HEK293 (cell line): ENCODE measurements around the gene SIN3A.

Source experiments
- CTCF ChIA-PET: fragments of 350-600 bp; formaldehyde crosslinking; extraction: SDS; loops from one replicate; lab custom pipeline; 2021; ENCODE audit warnings: antibody characterized with exemption; lab: Yijun Ruan, JAX
- POLR2A ChIA-PET: fragments of 300-600 bp; formaldehyde crosslinking; extraction: SDS; loops from one replicate; lab custom pipeline; 2020; ENCODE audit warnings: antibody characterized with exemption, inconsistent platforms; lab: Yijun Ruan, JAX
- H3K27ac ChIP-seq: fragments of 200-500 bp; sonication (Bioruptor generic); 2 replicates; pipeline ENCODE4 v1.5.1; 2014; ENCODE audit warnings: low read depth, low read length, control low read depth, inconsistent platforms; ENCODE audit errors: extremely low read depth
- H3K36me3 ChIP-seq, 2 experiments: fragments of 200-500 bp in 1 of 2; sonication (Bioruptor generic) in 1 of 2; 1 replicate in 1 of 2; 2 replicates in 1 of 2; pipeline ENCODE4 v1.5.1; 2014 to 2017; ENCODE audit warnings: inconsistent platforms in 2 of 2, low read length in 2 of 2; ENCODE audit not compliant: control insufficient read depth in 2 of 2, insufficient read depth in 1 of 2
- H3K4me1 ChIP-seq: fragments of 200-500 bp; sonication (Bioruptor generic); 2 replicates; pipeline ENCODE4 v1.5.1; 2014; ENCODE audit warnings: mild to moderate bottlenecking, low read length, inconsistent platforms; ENCODE audit not compliant: control insufficient read depth, insufficient read depth
- H3K4me3 ChIP-seq: 2 replicates; pipeline ENCODE4 v1.5.1; 2011; ENCODE audit warnings: low read depth, mild to moderate bottlenecking, control low read depth, low read length, moderate library complexity
- H3K9me3 ChIP-seq: fragments of 200-500 bp; sonication (Bioruptor generic); 2 replicates; pipeline ENCODE4 v1.5.1; 2014; ENCODE audit warnings: low read depth, low read length, inconsistent platforms; ENCODE audit not compliant: control insufficient read depth, insufficient read depth
- HOXC10 ChIP-seq: sonication (generic); formaldehyde crosslinking; IDR thresholded peaks from 2 replicates; pipeline ENCODE4 v1.8.1; 2023; ENCODE audit warnings: mild to moderate bottlenecking, missing genetic modification reagents
- IKZF3 ChIP-seq: fragments of 450-650 bp; IDR thresholded peaks from 2 replicates; pipeline ENCODE4 v1.5.0; 2018; ENCODE audit warnings: missing biosample characterization, mild to moderate bottlenecking, missing genetic modification characterization, moderate library complexity
- KLF10 ChIP-seq: fragments of 450-650 bp; IDR thresholded peaks from 2 replicates; pipeline ENCODE4 v1.5.1; 2018; ENCODE audit warnings: missing biosample characterization, mild to moderate bottlenecking, missing genetic modification characterization
- MYNN ChIP-seq: fragments of 450-650 bp; formaldehyde crosslinking; IDR thresholded peaks from 2 replicates; pipeline ENCODE4 v1.5.1; 2016; ENCODE audit warnings: missing biosample characterization, missing genetic modification characterization, borderline replicate concordance
- SCRT2 ChIP-seq: fragments of 450-650 bp; formaldehyde crosslinking; IDR thresholded peaks from 2 replicates; pipeline ENCODE4 v1.5.1; 2016; ENCODE audit warnings: missing biosample characterization, missing genetic modification characterization
- ZNF132 ChIP-seq: fragments of 450-650 bp; formaldehyde crosslinking; IDR thresholded peaks from 2 replicates; pipeline ENCODE4 v1.5.1; 2017; ENCODE audit warnings: missing biosample characterization, missing genetic modification characterization, borderline replicate concordance
- ZNF174 ChIP-seq: fragments of 450-650 bp; formaldehyde crosslinking; IDR thresholded peaks from 2 replicates; pipeline ENCODE4 v1.5.0; 2017; ENCODE audit warnings: missing biosample characterization, mild to moderate bottlenecking, missing genetic modification characterization
- ZNF202 ChIP-seq: fragments of 450-650 bp; formaldehyde crosslinking; IDR thresholded peaks from 2 replicates; pipeline ENCODE4 v1.5.1; 2016; ENCODE audit warnings: missing biosample characterization, missing genetic modification characterization, borderline replicate concordance
- ZNF26 ChIP-seq: fragments of 450-650 bp; formaldehyde crosslinking; IDR thresholded peaks from 2 replicates; pipeline ENCODE4 v1.5.1; 2016; ENCODE audit warnings: missing biosample characterization, missing genetic modification characterization
- ZNF404 ChIP-seq: fragments of 450-650 bp; formaldehyde crosslinking; IDR thresholded peaks from 2 replicates; pipeline ENCODE4 v1.5.1; 2017; ENCODE audit warnings: missing biosample characterization, missing genetic modification characterization
- ZNF48 ChIP-seq: fragments of 450-650 bp; formaldehyde crosslinking; IDR thresholded peaks from 2 replicates; pipeline ENCODE4 v1.5.1; 2016; ENCODE audit warnings: missing biosample characterization, missing genetic modification characterization
- ZNF623 ChIP-seq: fragments of 450-650 bp; formaldehyde crosslinking; IDR thresholded peaks from 2 replicates; pipeline ENCODE4 v1.5.1; 2016; ENCODE audit warnings: missing biosample characterization, missing genetic modification characterization
- ZNF624 ChIP-seq: fragments of 450-650 bp; formaldehyde crosslinking; IDR thresholded peaks from 2 replicates; pipeline ENCODE4 v1.5.1; 2017; ENCODE audit warnings: missing biosample characterization, missing genetic modification characterization
- ZNF670 ChIP-seq: fragments of 450-650 bp; formaldehyde crosslinking; IDR thresholded peaks from 2 replicates; pipeline ENCODE4 v1.5.1; 2016; ENCODE audit warnings: missing biosample characterization, missing genetic modification characterization, low read depth
- ZNF704 ChIP-seq: fragments of 450-650 bp; formaldehyde crosslinking; IDR thresholded peaks from 2 replicates; pipeline ENCODE4 v1.5.1; 2016; ENCODE audit warnings: missing biosample characterization, missing genetic modification characterization
- ZSCAN4 ChIP-seq: fragments of 450-650 bp; formaldehyde crosslinking; IDR thresholded peaks from 2 replicates; pipeline ENCODE4 v1.5.1; 2017; ENCODE audit warnings: missing biosample characterization, missing genetic modification characterization
- TF ChIP-seq, protein P1 (sequence below): fragments of 450-650 bp; formaldehyde crosslinking; IDR thresholded peaks from 2 replicates; pipeline ENCODE4 v1.5.1; 2017; ENCODE audit warnings: missing biosample characterization, mild to moderate bottlenecking, missing genetic modification characterization, moderate library complexity
- TF ChIP-seq, protein P2 (sequence below): fragments of 450-650 bp; formaldehyde crosslinking; IDR thresholded peaks from 2 replicates; pipeline ENCODE4 v1.5.1; 2017; ENCODE audit warnings: missing biosample characterization, missing genetic modification characterization
- TF ChIP-seq, protein P3 (sequence below): fragments of 450-650 bp; formaldehyde crosslinking; IDR thresholded peaks from 2 replicates; pipeline ENCODE4 v1.5.1; 2016; ENCODE audit warnings: missing biosample characterization, missing genetic modification characterization, low read depth
- TF ChIP-seq, protein P4 (sequence below): fragments of 450-650 bp; formaldehyde crosslinking; IDR thresholded peaks from 2 replicates; pipeline ENCODE4 v1.5.1; 2016; ENCODE audit warnings: missing biosample characterization, missing genetic modification characterization
- TF ChIP-seq, protein P5 (sequence below): fragments of 450-650 bp; formaldehyde crosslinking; IDR thresholded peaks from 2 replicates; pipeline ENCODE4 v1.5.1; 2017; ENCODE audit warnings: missing biosample characterization, missing genetic modification characterization

SIN3A gene

GRCh38 chr15:75347222-75348033, 104.1 kb downstream of the SIN3A start:
- ChIA-PET CTCF (interaction anchor here (0.6 to 4.7 kb wide), 5 partner anchors 20 to 1181 kb away, joined by 3 to 33 read pairs (median 4); partner anchors contain the start of gene MAN2C1), POLR2A (interaction anchor here (0.6 to 3.3 kb wide), 11 partner anchors 8 to 305 kb away, joined by 3 to 31 read pairs (median 3); partner anchors contain the start of genes COMMD4, IMP3, MAN2C1 and SIN3A)
- Histone ChIP-seq H3K4me1 (peaks cover 6% of the 10 kb centered on the region; the same call in 1 of the 2 replicates), H3K4me3 (peak overlapping the region; percentile 62), H3K36me3 (peaks cover 10 to 21% of the 10 kb centered on the region in 2 experiments; a peak in 2 of 3 replicates), H3K9me3 (no peaks in the 10 kb centered on the region), H3K27ac (peak overlapping the region; percentile 88)
- TF ChIP-seq IKZF3 (peak; percentile 78; the same call in 1 of the 2 replicates), HOXC10 (no peak), ZNF202 (tag by site-specific recombination) (0 out of 2 replicates have a peak, but pooled peaks have one; percentile 7), ZNF404 (tag by site-specific recombination) (no peak), ZNF704 (tag by site-specific recombination) (no peak), ZNF670 (tag by site-specific recombination) (no peak), ZNF48 (tag by site-specific recombination) (no peak), ZSCAN4 (tag by site-specific recombination) (0 out of 2 replicates have a peak, but pooled peaks have one; percentile 44), ZNF26 (no peak), MYNN (peak; percentile 50; the same call in 1 of the 2 replicates), ZNF623 (no peak; the same call in 1 of the 2 replicates), ZNF132 (tag by site-specific recombination) (no peak), ZNF174 (no peak), KLF10 (tag by site-specific recombination) (peak; percentile 60; the same call in 1 of the 2 replicates), SCRT2 (tag by site-specific recombination) (peak; percentile 30; the same call in 1 of the 2 replicates), ZNF624 (tag by site-specific recombination) (no peak)
- TF ChIP-seq, protein P1, sequence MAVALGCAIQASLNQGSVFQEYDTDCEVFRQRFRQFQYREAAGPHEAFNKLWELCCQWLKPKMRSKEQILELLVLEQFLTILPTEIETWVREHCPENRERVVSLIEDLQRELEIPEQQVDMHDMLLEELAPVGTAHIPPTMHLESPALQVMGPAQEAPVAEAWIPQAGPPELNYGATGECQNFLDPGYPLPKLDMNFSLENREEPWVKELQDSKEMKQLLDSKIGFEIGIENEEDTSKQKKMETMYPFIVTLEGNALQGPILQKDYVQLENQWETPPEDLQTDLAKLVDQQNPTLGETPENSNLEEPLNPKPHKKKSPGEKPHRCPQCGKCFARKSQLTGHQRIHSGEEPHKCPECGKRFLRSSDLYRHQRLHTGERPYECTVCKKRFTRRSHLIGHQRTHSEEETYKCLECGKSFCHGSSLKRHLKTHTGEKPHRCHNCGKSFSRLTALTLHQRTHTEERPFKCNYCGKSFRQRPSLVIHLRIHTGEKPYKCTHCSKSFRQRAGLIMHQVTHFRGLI (tag by site-specific recombination) = peak; percentile 25; the same call in 1 of the 2 replicates
- TF ChIP-seq, protein P2, sequence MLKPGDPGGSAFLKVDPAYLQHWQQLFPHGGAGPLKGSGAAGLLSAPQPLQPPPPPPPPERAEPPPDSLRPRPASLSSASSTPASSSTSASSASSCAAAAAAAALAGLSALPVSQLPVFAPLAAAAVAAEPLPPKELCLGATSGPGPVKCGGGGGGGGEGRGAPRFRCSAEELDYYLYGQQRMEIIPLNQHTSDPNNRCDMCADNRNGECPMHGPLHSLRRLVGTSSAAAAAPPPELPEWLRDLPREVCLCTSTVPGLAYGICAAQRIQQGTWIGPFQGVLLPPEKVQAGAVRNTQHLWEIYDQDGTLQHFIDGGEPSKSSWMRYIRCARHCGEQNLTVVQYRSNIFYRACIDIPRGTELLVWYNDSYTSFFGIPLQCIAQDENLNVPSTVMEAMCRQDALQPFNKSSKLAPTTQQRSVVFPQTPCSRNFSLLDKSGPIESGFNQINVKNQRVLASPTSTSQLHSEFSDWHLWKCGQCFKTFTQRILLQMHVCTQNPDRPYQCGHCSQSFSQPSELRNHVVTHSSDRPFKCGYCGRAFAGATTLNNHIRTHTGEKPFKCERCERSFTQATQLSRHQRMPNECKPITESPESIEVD (tag by site-specific recombination) = no peak
- TF ChIP-seq, protein P3, sequence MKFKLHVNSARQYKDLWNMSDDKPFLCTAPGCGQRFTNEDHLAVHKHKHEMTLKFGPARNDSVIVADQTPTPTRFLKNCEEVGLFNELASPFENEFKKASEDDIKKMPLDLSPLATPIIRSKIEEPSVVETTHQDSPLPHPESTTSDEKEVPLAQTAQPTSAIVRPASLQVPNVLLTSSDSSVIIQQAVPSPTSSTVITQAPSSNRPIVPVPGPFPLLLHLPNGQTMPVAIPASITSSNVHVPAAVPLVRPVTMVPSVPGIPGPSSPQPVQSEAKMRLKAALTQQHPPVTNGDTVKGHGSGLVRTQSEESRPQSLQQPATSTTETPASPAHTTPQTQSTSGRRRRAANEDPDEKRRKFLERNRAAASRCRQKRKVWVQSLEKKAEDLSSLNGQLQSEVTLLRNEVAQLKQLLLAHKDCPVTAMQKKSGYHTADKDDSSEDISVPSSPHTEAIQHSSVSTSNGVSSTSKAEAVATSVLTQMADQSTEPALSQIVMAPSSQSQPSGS = no peak
- TF ChIP-seq, protein P4, sequence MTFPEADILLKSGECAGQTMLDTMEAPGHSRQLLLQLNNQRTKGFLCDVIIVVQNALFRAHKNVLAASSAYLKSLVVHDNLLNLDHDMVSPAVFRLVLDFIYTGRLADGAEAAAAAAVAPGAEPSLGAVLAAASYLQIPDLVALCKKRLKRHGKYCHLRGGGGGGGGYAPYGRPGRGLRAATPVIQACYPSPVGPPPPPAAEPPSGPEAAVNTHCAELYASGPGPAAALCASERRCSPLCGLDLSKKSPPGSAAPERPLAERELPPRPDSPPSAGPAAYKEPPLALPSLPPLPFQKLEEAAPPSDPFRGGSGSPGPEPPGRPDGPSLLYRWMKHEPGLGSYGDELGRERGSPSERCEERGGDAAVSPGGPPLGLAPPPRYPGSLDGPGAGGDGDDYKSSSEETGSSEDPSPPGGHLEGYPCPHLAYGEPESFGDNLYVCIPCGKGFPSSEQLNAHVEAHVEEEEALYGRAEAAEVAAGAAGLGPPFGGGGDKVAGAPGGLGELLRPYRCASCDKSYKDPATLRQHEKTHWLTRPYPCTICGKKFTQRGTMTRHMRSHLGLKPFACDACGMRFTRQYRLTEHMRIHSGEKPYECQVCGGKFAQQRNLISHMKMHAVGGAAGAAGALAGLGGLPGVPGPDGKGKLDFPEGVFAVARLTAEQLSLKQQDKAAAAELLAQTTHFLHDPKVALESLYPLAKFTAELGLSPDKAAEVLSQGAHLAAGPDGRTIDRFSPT = peak; percentile 69
- TF ChIP-seq, protein P5, sequence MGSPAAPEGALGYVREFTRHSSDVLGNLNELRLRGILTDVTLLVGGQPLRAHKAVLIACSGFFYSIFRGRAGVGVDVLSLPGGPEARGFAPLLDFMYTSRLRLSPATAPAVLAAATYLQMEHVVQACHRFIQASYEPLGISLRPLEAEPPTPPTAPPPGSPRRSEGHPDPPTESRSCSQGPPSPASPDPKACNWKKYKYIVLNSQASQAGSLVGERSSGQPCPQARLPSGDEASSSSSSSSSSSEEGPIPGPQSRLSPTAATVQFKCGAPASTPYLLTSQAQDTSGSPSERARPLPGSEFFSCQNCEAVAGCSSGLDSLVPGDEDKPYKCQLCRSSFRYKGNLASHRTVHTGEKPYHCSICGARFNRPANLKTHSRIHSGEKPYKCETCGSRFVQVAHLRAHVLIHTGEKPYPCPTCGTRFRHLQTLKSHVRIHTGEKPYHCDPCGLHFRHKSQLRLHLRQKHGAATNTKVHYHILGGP = no peak
